NT2/D1 (cell line): ENCODE measurements around the gene HIGD1A.
A peak's percentile ranks its signal among the peaks of the same experiment; 100 is the strongest.

ENCODE experiments used
- DNase-seq: peaks from one replicate; pipeline ENCODE4 v3.0.0-alpha.2; 2011; ENCODE audit warnings: low read depth, low spot score
- H3K27me3 ChIP-seq: 2 replicates; pipeline ENCODE4 v1.6.0; 2011; ENCODE audit warnings: mild to moderate bottlenecking; ENCODE audit not compliant: insufficient read length, insufficient read depth
- H3K36me3 ChIP-seq: 2 replicates; pipeline ENCODE4 v1.6.1; 2011; ENCODE audit warnings: mild to moderate bottlenecking, low read length, mixed read lengths; ENCODE audit not compliant: insufficient read depth, insufficient read length
- H3K4me1 ChIP-seq: 2 replicates; pipeline ENCODE4 v1.5.1; 2011; ENCODE audit not compliant: insufficient read depth, insufficient read length
- H3K4me3 ChIP-seq: 2 replicates; pipeline ENCODE4 v1.5.1; 2011; ENCODE audit warnings: low read depth; ENCODE audit not compliant: insufficient read length
- H3K9ac ChIP-seq: 2 replicates; pipeline ENCODE4 v1.6.0; 2011; ENCODE audit warnings: low read depth; ENCODE audit not compliant: insufficient read length
- H3K9me3 ChIP-seq: 2 replicates; pipeline ENCODE4 v1.5.1; 2011; ENCODE audit warnings: mild to moderate bottlenecking, low read length; ENCODE audit not compliant: insufficient read depth
- SUZ12 ChIP-seq: IDR thresholded peaks from 2 replicates; pipeline ENCODE4 v1.6.1; 2011; ENCODE audit not compliant: insufficient read length, insufficient read depth; ENCODE audit errors: extremely low read depth
- YY1 ChIP-seq: IDR thresholded peaks from 2 replicates; pipeline ENCODE4 v1.6.1; 2011; ENCODE audit not compliant: insufficient read length, insufficient read depth
- ZNF274 ChIP-seq: IDR thresholded peaks from 2 replicates; pipeline ENCODE4 v1.6.1; 2011; ENCODE audit warnings: mild to moderate bottlenecking, low read depth, low read length

The HIGD1A gene

DNA sequence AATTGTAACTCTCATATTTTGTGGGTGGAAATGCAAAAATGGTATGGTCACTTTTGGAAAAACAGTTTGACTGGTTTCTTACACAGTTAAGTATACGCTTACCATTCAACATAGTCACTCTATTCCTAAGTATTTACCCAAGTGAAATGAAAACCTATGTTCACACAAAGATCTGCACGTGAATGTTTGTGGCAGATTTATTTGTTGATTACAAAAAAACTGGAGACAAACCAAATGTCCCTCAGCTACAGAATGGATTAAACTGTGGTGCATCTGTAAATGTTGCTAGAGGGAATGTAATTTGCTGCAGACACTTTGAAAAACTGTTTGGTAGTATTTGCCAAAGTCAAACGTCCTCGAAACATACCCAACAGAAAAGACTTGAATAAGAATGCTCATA, 34.3 kb upstream of the HIGD1A start:
- TF ChIP-seq SUZ12, result no peak
- no peak for TF ChIP-seq YY1
- no peak for TF ChIP-seq ZNF274
- Histone ChIP-seq H3K4me3 (no peak overlapping the region), H3K9ac (no peak overlapping the region), H3K27me3 (no peaks in the 10 kb centered on the region), H3K9me3 (no peaks in the 10 kb centered on the region), H3K36me3 (no peaks in the 10 kb centered on the region), H3K4me1 (no peaks in the 10 kb centered on the region)
- no peak for DNase-seq

DNA sequence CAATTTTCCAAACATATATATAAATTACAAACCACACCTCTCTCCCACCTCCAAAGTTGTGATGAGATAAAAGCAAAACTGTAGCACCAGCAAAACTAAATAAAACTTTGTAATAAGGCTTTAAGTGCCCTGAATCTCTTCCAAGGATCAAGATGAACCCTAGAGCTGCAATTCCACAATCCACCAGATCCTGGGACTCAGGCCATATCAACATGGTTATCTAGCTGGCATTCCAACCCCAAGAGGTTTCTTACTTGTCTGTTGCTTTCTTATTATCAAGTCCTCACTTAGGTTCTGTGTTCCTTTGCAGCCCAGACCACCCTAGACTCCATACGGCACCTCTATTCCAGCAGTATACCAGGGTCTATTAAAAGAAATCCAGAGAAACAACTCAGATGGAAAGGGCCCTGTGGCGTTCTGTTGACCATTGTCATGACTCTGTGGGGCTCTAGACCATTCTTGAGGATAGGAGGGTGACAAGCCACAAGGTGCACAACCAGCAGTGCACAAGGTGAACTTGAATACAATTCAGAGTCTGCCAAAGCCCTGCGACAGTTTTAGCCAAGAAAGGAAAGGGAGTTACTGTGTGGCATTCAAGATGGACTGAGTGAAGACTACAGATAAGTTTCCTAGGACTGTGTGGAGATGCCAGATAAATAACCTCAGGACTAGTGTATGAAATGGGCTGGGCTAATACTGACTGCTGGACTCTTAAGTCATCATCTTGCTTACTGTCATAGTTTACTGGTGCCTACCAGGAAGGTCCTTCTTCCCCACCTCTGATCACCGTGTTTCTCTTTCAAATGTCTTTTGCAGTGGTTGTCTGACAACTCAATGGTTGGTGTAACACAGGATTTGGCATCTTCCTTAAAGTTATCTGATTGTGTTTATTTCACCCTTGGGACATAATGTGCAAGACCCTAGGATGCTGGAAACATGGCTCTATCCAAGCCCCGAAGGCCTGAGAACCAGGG, 32.1 kb upstream of the HIGD1A start:
- H3K27me3 ChIP-seq, result no peaks in the 10 kb centered on the region

GRCh38 chr3:42831321-42831713, 27.0 kb upstream of the HIGD1A start:
- Histone ChIP-seq H3K4me3 (no peak overlapping the region), H3K36me3 (no peaks in the 10 kb centered on the region), H3K9ac (no peak overlapping the region), H3K27me3 (no peaks in the 10 kb centered on the region), H3K4me1 (no peaks in the 10 kb centered on the region), H3K9me3 (no peaks in the 10 kb centered on the region)
- TF ChIP-seq YY1, result no peak
- no peak for TF ChIP-seq ZNF274
- no peak for TF ChIP-seq SUZ12
- peak; percentile 66 for DNase-seq

More for the DNA sequence above, 32.1 kb upstream of the HIGD1A start:
- Histone ChIP-seq H3K9me3 (no peaks in the 10 kb centered on the region), H3K4me1 (no peaks in the 10 kb centered on the region), H3K9ac (no peak overlapping the region), H3K4me3 (no peak overlapping the region), H3K36me3 (no peaks in the 10 kb centered on the region)
- TF ChIP-seq ZNF274 (no peak), SUZ12 (no peak), YY1 (no peak)
- no peak for DNase-seq

DNA sequence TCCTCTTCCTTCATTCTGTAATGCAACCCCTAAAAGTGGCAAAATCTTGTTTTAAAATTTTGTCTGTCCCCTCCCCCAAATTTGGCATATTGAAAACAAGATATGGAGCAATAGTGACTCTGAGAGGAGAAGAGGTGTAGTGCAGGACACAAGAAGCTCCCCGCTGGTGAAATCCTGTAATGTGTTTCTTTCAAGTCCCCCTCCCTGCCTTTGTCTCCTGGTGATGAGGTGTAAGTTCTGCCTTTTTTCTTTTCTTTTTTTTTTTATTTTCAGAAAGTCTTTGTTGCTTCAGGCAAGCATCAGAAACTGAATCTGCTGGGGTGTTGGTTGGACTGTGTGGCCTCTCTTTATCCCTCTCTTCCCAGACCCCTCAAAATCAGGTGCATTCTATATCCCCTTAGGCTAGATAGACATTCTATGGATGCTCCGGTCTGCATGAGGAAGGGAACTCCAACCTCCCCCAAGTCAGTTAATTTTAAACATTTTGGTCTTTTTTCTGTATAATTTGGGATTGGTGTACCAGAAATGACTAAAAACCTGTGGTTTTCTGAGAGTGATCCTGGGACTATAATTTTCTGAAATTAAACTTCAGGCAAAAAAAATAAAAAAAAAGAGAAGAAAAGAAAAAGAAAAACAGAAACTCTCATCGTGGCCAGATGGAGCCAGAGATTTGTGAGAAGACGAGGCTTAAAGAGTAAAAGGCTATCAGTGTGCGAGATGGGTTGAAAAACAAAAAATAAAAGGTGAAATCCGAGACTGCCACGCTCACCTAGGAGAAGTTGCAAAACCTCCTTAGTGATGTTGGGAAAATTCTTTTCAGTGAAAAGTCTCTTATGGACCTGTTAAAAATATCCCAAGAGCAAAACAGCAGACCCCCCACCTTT, 26.4 kb upstream of the HIGD1A start:
- no peak overlapping the region for H3K9ac ChIP-seq
- H3K36me3 ChIP-seq, result no peaks in the 10 kb centered on the region
- no peaks in the 10 kb centered on the region for H3K4me1 ChIP-seq
- peak; percentile 72 for DNase-seq
- H3K27me3 ChIP-seq, result no peaks in the 10 kb centered on the region
- H3K9me3 ChIP-seq, result no peaks in the 10 kb centered on the region
- H3K4me3 ChIP-seq, result no peak overlapping the region
- no peak for TF ChIP-seq ZNF274
- no peak for TF ChIP-seq YY1
- TF ChIP-seq SUZ12, result no peak

GRCh38 chr3:42829628-42830436, 25.5 kb upstream of the HIGD1A start:
- H3K4me3 ChIP-seq, result no peak overlapping the region
- no peaks in the 10 kb centered on the region for H3K4me1 ChIP-seq
- no peaks in the 10 kb centered on the region for H3K9me3 ChIP-seq
- no peaks in the 10 kb centered on the region for H3K27me3 ChIP-seq
- H3K9ac ChIP-seq, result no peak overlapping the region
- TF ChIP-seq SUZ12, result no peak
- no peak for TF ChIP-seq YY1
- no peak for TF ChIP-seq ZNF274
- no peak for DNase-seq
- no peaks in the 10 kb centered on the region for H3K36me3 ChIP-seq

- Histone ChIP-seq H3K4me1 (no peaks in the 10 kb centered on the region), H3K4me3 (no peak overlapping the region), H3K9me3 (no peaks in the 10 kb centered on the region), H3K9ac (no peak overlapping the region), H3K36me3 (no peaks in the 10 kb centered on the region), H3K27me3 (no peaks in the 10 kb centered on the region)
- TF ChIP-seq ZNF274 (no peak), YY1 (no peak), SUZ12 (no peak)
- no peak for DNase-seq
Measured at GRCh38 chr3:42829083-42829627, 24.9 kb upstream of the HIGD1A start.
